Activated naive CD8-positive, alpha-beta T cell treated with anti-CD3 and anti-CD28 coated beads for 36 hours (primary cell): ENCODE measurements around the gene TNIK. TPM values are rescaled to one million over a fixed set of nuclear protein-coding genes. Genes with fewer than 3 reads are reported as not detected.
A peak's percentile ranks its signal among the peaks of the same experiment; 100 is the strongest.
"Not testable (repeated sequence)": the region's sequence is repeated elsewhere in the genome, so short reads cannot be mapped to it uniquely, and the experiment has no call there.

Source experiments
- DNase-seq: peaks from one replicate; pipeline ENCODE4 v3.0.0; 2021
- H3K27ac Mint-ChIP-seq: one replicate; pipeline ENCODE4 v1.8.0; 2022; ENCODE audit warnings: mild to moderate bottlenecking, moderate library complexity, mixed read lengths
- H3K27me3 Mint-ChIP-seq: one replicate; pipeline ENCODE4 v1.8.0; 2022; ENCODE audit warnings: mild to moderate bottlenecking, mixed read lengths
- H3K36me3 Mint-ChIP-seq: one replicate; pipeline ENCODE4 v1.8.0; 2021; ENCODE audit warnings: mild to moderate bottlenecking, mixed read lengths
- H3K4me1 Mint-ChIP-seq: one replicate; pipeline ENCODE4 v1.8.0; 2021; ENCODE audit warnings: mixed read lengths
- H3K4me3 Mint-ChIP-seq: one replicate; pipeline ENCODE4 v1.8.0; 2022; ENCODE audit warnings: mild to moderate bottlenecking, moderate library complexity, mixed read lengths
- H3K9me3 Mint-ChIP-seq: one replicate; pipeline ENCODE4 v1.8.0; 2022; ENCODE audit warnings: mixed read lengths
- total RNA-seq, 2 experiments: library from RNA; stranded (reverse); gene quantifications; one replicate each; pipeline ENCODE4 v1.2.3, GENCODE V29; 2021

TNIK gene
- total RNA-seq, 2 experiments from 2014 or later, result 21.3 to 24.6 TPM

DNA sequence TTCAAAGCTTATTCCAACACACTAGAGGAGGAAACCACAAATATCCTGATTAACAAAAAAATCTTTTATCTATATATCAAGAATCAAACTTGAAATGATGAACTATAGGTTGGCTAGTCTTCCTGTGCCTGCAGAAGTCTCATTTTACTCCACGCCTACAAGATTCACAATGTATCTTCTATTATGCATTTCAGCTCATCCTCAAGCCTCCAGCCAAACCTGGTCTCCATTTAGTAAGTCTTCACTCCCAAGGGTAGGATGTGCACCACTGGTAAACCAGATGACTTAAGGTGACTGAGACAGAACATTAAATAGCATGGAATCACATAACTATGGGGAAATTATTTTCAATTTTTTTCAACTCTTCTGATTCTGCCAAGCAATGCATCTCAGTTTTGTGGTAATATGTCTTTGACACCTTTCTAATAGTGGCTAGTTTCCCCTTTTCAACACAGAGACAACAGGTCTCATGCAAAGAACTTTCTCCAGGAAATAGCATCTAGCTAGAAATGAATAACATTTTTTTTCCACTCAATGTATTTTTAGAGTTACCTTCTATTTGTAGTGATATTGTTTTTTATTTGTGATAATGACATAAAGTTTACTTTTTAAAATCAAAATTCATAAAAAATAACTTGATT is 166.9 kb downstream of the TNIK start:
- Mint-ChIP-seq H3K9me3 (peaks cover 2% of the 10 kb centered on the region), H3K27me3 (no peaks in the 10 kb centered on the region), H3K27ac (no peak overlapping the region), H3K4me3 (no peak overlapping the region), H3K36me3 (peaks cover 6% of the 10 kb centered on the region), H3K4me1 (peaks cover 43% of the 10 kb centered on the region)
- DNase-seq, result no peak

DNA sequence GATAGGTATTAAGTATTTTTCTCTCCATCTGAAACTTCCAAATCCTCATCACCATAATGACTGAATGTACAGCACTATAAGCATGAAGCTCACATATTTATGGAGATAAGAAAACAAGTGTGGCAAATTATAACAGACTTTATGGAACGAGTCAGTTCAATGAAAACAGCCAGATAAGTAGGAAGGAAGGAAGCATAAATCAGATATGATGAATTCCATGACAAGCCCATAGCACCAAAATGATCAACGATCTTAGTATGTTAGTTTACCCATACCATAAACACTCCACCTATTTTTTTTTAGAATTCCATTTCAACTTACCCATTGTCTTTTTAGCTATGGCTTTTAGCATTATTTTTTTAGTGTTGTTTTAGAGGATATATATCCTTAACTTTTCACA is 169.5 kb downstream of the TNIK start:
- peaks cover 51% of the 10 kb centered on the region for H3K4me1 Mint-ChIP-seq
- H3K27me3 Mint-ChIP-seq, result no peaks in the 10 kb centered on the region

DNA sequence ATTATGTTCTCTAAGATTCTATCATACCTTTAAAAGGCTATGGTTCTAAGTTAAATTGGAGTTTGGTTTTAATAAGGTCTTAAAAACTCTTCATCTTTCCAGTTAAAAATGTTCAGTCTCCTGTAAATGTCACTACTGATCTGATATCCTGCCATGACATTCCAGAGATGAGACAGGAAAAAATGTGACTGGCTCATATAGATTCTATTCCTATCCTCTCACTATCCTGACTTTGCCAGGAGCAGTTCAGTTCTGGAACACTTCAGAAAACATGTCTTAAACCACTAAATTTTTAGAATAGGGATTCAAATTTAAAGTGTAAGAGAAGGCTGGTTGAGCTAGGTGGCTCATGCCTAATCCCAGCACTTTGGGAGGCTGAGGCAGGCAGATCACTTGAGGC is 170.9 kb downstream of the TNIK start:
- no peaks in the 10 kb centered on the region for H3K27me3 Mint-ChIP-seq
- H3K36me3 Mint-ChIP-seq, result peaks cover 4% of the 10 kb centered on the region
- no peak overlapping the region for H3K27ac Mint-ChIP-seq
- H3K9me3 Mint-ChIP-seq, result peaks cover 2% of the 10 kb centered on the region
- H3K4me1 Mint-ChIP-seq, result peaks cover 54% of the 10 kb centered on the region
- no peak for DNase-seq
- no peak overlapping the region for H3K4me3 Mint-ChIP-seq

More for the DNA sequence above, 169.5 kb downstream of the TNIK start:
- Mint-ChIP-seq H3K27ac (no peak overlapping the region), H3K9me3 (peaks cover 2% of the 10 kb centered on the region), H3K36me3 (peaks cover 6% of the 10 kb centered on the region), H3K4me3 (no peak overlapping the region)
- no peak for DNase-seq

DNA sequence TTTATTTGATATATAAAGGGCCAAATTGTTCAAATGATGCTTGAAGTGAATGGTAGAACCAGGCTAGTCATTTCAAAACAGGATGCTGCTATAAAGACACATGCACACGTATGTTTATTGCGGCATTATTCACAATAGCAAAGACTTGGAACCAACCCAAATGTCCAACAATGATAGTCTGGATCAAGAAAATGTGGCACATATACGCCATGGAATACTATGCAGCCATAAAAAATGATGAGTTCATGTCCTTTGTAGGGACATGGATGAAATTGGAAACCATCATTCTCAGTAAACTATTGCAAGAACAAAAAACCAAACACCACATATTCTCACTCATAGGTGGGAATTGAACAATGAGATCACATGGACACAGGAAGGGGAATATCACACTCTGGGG is 172.4 kb downstream of the TNIK start:
- not testable (repeated sequence) for DNase-seq, H3K4me3 Mint-ChIP-seq, H3K36me3 Mint-ChIP-seq, H3K27me3 Mint-ChIP-seq, H3K9me3 Mint-ChIP-seq, H3K27ac Mint-ChIP-seq
- peaks cover 55% of the 10 kb centered on the region for H3K4me1 Mint-ChIP-seq

DNA sequence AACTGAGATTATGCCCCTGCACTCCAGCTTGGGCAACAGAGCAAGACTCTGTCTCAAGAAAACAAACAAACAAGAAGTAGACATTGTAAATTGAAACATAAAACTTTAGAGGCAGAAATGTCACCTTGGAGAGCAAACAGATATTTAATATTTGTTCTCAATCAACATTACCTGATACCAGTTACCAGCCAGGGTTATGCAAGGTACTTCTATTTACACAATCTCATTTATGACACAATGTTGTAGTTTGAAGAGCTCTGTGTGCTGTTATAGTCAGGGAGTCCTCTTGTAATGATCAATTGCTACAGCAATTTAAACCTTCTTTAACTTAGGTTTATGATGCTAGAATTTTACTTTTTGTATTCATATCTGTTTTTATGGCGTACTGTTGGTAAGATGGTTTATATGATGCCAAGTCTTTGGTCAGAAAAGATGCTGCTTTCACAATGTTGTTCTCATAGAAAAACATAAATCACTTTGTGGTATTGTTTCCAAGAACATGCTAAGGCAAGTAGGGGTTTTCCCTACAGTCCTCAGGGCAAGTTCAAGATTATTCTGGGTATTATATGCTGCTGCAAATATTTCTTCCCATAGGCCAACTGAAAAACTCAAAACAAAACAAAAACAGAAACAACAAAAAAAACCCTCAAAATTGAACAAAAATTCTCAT is 173.5 kb downstream of the TNIK start:
- Mint-ChIP-seq H3K4me1 (peaks cover 57% of the 10 kb centered on the region), H3K27ac (no peak overlapping the region), H3K4me3 (no peak overlapping the region), H3K9me3 (peaks cover 4% of the 10 kb centered on the region), H3K36me3 (peaks cover 8% of the 10 kb centered on the region), H3K27me3 (no peaks in the 10 kb centered on the region)
- DNase-seq, result no peak

DNA sequence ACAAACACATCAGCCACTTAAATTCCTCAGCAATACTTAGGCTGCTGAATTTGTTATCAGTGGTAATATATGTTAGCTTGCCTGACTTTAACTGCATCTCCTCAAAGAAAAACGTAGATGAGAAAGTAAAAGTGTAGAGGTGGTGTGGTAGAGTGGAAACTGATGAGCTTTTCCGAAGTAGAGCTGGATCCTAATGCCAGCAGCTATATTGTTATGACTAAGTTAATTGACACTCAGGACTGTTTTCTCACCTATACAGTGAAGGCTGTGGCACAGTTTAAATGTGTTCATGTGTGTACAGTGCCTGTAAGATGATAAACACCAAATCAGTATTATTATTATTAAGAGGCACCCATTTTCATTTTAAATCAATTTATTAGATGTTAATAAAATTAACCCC is 174.9 kb downstream of the TNIK start:
- no peak for DNase-seq
- Mint-ChIP-seq H3K27me3 (no peaks in the 10 kb centered on the region), H3K4me1 (peaks cover 51% of the 10 kb centered on the region), H3K4me3 (no peak overlapping the region), H3K9me3 (peaks cover 4% of the 10 kb centered on the region), H3K27ac (peak overlapping the region; percentile 51), H3K36me3 (peaks cover 10% of the 10 kb centered on the region)

DNA sequence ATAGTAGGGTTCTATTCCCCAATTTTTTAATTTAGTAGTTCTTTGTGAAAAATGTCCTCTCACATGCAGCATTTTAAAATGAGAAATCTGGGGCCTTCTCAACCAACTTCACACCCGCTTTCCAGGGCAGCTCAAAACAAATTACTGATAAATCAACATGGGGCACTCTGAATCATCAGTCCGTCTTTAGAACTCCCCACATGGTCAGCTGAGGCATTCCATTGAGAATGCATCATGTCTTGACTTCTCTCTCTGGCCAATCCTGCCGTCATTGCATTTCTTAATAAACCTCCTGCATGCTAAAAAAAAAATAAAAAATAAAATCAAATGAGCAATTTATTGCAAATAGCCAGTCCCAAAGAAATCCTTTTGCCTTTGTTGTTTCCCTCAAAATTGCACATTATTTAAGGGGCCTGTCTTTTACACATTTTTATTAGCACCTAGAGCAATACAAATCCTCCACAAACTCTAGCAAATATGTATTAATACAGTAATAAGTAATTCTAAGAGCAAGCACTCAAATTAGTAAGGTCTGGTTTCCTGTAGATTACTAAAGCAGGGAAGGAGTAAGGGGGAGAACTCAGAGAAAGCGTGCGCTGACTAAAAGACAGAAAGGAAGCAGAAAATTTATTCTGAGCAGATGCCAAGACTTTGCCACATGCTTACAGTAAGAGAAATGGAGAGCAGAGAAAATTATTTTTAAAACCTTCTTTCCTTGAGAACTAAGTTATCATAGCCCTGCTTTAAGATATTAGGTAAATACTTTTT is 175.7 kb downstream of the TNIK start:
- Mint-ChIP-seq H3K27me3 (no peaks in the 10 kb centered on the region), H3K9me3 (peaks cover 4% of the 10 kb centered on the region), H3K36me3 (peaks cover 11% of the 10 kb centered on the region), H3K27ac (peak overlapping the region; percentile 59), H3K4me3 (peak overlapping the region; percentile 39), H3K4me1 (peaks cover 58% of the 10 kb centered on the region)
- DNase-seq, result no peak

DNA sequence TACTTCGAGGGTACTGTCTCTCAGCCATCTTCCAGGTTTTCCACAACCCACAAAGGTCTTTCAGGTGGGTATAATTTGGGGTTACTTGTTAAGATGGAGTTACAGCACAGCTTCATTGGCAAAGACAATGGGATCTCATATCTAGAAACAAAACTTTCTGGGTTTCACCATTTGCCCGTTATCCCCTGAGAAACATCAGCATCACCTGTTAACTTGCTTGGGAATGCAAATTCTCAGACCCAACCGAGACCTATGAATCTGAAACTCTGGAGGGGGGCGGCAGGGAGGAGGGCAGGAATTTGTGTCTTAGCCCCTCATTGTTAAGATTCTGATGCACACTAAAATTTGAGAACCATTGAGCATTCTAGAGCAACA is 176.4 kb downstream of the TNIK start:
- no peak for DNase-seq
- peaks cover 60% of the 10 kb centered on the region for H3K4me1 Mint-ChIP-seq
- no peaks in the 10 kb centered on the region for H3K27me3 Mint-ChIP-seq
- H3K9me3 Mint-ChIP-seq, result peaks cover 2% of the 10 kb centered on the region
- peaks cover 13% of the 10 kb centered on the region for H3K36me3 Mint-ChIP-seq
- H3K27ac Mint-ChIP-seq, result no peak overlapping the region
- H3K4me3 Mint-ChIP-seq, result no peak overlapping the region

DNA sequence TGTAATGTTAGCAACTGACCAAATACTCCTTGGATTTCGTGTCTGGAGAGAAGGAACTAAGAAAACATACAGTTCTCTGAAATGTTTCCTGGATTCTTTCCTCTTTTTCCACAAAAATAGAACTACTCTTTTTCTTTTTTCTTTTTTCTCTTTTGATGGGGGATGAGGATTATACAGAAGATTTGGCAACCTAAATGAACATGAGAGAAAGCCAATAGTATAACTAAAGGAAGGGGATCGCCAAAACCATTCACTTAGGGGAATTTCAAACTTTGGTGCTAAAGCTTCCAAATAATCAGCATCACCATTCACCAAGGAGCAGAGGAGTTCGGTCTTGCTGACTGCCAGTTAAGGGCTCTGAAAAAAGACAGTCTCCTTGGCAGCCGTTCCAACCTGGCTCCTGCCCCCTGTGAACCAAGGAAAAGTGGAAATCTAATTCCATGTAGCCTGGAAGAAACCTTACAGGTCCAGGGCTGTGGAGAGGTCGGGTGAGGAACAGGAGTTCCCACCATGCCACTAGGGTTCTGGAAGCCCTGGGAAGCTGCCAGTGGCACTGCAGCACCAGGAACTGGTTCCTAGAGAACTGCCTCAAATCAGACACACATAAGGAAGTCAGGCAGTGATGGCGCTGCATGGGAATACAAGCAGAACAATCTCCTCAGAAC is 176.9 kb downstream of the TNIK start:
- DNase-seq, result no peak
- no peak overlapping the region for H3K4me3 Mint-ChIP-seq
- no peaks in the 10 kb centered on the region for H3K27me3 Mint-ChIP-seq
- H3K9me3 Mint-ChIP-seq, result peaks cover 2% of the 10 kb centered on the region
- peaks cover 62% of the 10 kb centered on the region for H3K4me1 Mint-ChIP-seq
- peaks cover 9% of the 10 kb centered on the region for H3K36me3 Mint-ChIP-seq
- no peak overlapping the region for H3K27ac Mint-ChIP-seq

DNA sequence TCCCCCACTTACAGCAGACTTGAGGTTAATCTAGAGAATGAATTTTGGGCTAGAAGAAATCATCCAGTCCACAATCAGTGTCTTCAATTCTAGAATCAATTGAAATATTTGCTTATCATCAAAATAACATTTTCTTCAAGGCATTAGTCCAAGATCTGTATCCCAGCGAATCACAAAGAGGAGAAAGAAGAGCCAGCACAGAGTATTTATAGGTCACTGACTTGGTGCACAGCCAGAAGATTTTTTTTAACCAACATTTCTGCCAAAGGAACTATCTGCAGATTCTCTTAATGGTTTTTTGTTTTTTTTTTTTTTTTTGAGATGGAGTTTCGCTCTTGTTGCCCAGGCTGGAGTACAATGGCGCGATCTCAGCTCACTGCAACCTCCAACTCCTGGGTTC is 178.2 kb downstream of the TNIK start:
- Mint-ChIP-seq H3K4me1 (peaks cover 69% of the 10 kb centered on the region), H3K9me3 (peaks cover 2% of the 10 kb centered on the region), H3K4me3 (no peak overlapping the region), H3K36me3 (peaks cover 9% of the 10 kb centered on the region), H3K27ac (no peak overlapping the region), H3K27me3 (no peaks in the 10 kb centered on the region)
- DNase-seq, result no peak

DNA sequence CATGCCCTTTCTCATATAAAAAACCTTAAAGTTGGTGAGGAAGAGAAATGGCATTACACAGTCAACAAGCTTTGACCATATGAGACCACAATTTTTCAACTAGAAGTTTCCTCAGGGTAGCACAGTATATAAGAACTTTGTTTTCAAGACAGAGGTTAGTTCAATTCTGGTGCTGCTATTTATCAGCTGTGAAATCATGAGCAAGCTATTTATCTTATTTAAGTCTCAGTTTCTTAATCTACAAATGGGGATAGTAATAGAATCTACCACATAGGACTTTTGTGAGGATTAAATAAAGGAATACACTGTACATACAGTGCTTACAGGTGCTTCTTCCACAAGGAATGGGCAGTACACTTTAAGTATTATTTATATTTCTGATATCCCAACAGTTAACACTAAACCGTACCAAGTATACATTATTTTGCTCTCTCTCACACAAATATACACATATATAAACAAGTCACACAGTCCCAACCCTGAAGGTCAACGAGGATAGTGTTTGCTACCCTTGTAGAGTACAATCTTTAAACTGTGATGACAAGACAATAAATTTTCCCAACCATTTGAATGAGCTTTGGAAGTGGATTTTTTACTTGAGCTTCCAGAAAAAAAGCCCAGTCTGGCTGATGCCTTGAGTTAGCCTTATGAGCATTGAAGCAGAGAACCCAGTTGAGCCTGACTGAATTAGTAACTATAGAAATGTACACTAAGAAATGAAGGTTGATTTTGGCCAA is 178.8 kb downstream of the TNIK start:
- H3K36me3 Mint-ChIP-seq, result peaks cover 9% of the 10 kb centered on the region
- H3K4me3 Mint-ChIP-seq, result no peak overlapping the region
- no peak for DNase-seq
- H3K27me3 Mint-ChIP-seq, result no peaks in the 10 kb centered on the region
- H3K4me1 Mint-ChIP-seq, result peaks cover 64% of the 10 kb centered on the region
- peaks cover 2% of the 10 kb centered on the region for H3K9me3 Mint-ChIP-seq
- H3K27ac Mint-ChIP-seq, result no peak overlapping the region

DNA sequence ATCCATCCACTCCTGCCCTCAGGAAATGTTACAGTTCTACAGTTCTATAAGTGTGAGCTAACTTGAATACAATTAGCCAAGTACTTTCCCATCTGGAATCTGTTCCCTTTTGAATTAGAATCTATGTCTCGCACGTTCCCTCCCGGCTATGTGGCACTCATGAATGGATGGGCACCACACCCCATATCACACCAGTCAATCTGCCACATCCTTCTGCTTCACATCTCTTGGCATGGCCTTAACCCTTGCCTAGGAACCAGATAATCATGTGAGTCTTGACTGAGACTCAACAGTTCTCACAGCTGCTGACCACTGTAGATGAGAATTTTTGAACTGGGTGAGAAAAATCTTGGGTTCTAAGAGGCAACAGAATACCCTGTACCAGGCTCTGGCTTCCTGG is 180.2 kb downstream of the TNIK start:
- no peak overlapping the region for H3K27ac Mint-ChIP-seq
- DNase-seq, result no peak
- no peaks in the 10 kb centered on the region for H3K27me3 Mint-ChIP-seq
- peaks cover 6% of the 10 kb centered on the region for H3K9me3 Mint-ChIP-seq
- H3K36me3 Mint-ChIP-seq, result peaks cover 17% of the 10 kb centered on the region
- H3K4me1 Mint-ChIP-seq, result peaks cover 56% of the 10 kb centered on the region
- no peak overlapping the region for H3K4me3 Mint-ChIP-seq

DNA sequence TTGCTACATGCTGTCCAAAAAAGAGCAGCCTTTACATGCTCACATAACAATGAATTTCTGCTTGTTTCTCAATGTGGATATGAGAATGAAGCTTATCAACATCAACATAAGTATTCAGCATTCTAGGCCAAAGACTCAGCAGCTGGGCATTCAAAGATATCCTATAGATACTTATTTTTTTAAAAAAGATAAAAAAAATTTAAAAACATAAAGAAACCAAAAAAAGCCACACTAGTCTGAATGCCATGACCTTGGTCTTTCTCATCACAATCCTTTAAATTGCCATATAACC is 182.0 kb downstream of the TNIK start:
- no peak for DNase-seq
- Mint-ChIP-seq H3K36me3 (peaks cover 23% of the 10 kb centered on the region), H3K27me3 (no peaks in the 10 kb centered on the region), H3K4me1 (peaks cover 58% of the 10 kb centered on the region), H3K9me3 (peaks cover 8% of the 10 kb centered on the region), H3K27ac (no peak overlapping the region), H3K4me3 (no peak overlapping the region)

DNA sequence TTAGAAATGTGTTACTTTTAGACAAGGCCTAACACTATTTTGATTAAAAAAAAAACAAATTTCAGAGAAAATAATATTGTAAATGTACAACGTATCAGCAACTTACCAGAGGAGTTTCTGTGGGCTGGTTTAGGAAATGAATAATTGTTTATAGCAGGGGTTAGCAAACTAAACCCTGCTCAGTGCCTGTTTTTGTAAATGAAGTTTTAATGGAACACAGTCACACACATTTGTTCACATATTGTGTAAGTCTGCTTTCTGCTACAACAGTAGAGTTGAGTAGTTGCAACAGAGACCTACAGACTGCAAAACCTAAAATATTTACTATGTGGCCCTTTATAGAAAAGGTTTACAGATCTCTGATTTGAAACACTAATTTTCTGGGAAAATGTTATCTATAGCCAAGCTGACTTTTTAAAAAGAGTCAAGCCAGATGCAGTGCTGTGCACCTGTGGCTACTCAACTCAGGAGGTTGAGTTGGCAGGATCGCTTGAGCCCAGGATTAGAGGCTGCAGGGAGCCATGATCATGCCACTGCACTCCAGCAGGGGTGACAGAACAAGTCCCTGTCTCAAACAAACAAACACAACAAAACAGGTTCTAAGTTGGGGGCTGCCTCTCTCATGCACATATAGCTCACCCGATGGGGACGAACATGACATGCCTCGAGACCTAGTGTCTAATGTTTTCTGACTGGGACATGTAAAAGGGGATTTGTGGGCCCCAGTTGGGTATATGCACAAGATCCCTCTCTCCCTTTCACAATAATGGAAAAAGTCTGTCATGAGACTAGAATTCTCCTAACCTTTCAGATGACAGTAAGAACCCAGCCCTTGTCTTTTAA is 182.5 kb downstream of the TNIK start:
- DNase-seq, result no peak
- Mint-ChIP-seq H3K4me1 (peaks cover 55% of the 10 kb centered on the region), H3K27me3 (no peaks in the 10 kb centered on the region), H3K27ac (no peak overlapping the region), H3K9me3 (peaks cover 8% of the 10 kb centered on the region), H3K36me3 (peaks cover 26% of the 10 kb centered on the region), H3K4me3 (no peak overlapping the region)
